ENCODE results near the gene DNAJB11. TPM values are rescaled to one million over a fixed set of nuclear protein-coding genes. Genes with fewer than 3 reads are reported as not detected.

DNAJB11 gene
- total and polyA plus RNA-seq, 8 donors = 17.0 to 62.1 (median 31.9) TPM

DNA sequence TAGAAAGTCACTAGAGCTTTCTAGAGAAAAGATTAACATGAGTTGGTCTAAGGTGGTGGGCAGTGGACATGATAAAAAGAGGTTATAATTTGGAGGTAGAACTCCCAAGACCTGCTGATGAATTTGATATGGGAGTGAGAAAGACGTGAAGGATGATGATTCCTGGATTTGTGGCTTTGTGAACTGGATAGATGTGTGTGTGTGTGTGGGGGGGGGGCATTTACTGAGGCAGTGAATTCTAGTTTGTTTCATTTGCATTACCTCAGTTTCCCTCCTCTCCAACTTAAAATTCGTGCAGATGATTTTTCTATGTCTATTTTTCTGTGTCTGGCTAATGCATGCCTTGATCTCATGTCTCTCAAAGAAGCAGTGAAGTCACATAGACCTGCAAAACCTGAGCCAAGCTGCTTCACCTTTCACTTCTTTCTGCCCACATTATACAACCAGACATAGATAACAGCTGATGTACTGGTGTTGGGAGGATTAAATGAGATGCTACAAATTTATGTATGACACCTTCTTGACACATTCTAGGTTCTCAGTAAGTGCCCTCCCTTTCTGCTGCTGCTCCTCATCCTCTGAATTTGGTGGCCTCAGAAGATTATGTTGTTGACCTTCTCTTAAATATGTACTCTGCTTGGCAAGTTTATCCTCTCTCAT, 52.3 kb downstream of the DNAJB11 start:
- no peaks in the 10 kb centered on the region for H3K9me3 ChIP-seq
- no peak overlapping the region for H3K27ac ChIP-seq
- no peak overlapping the region for H3K4me3 ChIP-seq
- 41 to 55% (median 52%) methylated on average over 2 of the region's 2 CpGs for WGBS, 5 donors
- no peaks in the 10 kb centered on the region for H3K4me1 ChIP-seq
- no peaks in the 10 kb centered on the region for H3K36me3 ChIP-seq
- DNase-seq = no peak
- TF ChIP-seq, protein P1, sequence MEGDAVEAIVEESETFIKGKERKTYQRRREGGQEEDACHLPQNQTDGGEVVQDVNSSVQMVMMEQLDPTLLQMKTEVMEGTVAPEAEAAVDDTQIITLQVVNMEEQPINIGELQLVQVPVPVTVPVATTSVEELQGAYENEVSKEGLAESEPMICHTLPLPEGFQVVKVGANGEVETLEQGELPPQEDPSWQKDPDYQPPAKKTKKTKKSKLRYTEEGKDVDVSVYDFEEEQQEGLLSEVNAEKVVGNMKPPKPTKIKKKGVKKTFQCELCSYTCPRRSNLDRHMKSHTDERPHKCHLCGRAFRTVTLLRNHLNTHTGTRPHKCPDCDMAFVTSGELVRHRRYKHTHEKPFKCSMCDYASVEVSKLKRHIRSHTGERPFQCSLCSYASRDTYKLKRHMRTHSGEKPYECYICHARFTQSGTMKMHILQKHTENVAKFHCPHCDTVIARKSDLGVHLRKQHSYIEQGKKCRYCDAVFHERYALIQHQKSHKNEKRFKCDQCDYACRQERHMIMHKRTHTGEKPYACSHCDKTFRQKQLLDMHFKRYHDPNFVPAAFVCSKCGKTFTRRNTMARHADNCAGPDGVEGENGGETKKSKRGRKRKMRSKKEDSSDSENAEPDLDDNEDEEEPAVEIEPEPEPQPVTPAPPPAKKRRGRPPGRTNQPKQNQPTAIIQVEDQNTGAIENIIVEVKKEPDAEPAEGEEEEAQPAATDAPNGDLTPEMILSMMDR (IDR thresholded peaks at IDR 0.05) = no peak
- no peak for TF ChIP-seq POLR2A (IDR thresholded peaks at IDR 0.05)
- TF ChIP-seq POLR2AphosphoS5 (IDR thresholded peaks at IDR 0.05) = no peak
- no peak for TF ChIP-seq EP300 (IDR thresholded peaks at IDR 0.05)
- peaks cover 0 to 43% (median 8%) of the 10 kb centered on the region in 3 donors for H3K27me3 ChIP-seq
- intact Hi-C loops (cut with DNase I; ENCODE audit: low total_unique reads) = no loop called here

DNA sequence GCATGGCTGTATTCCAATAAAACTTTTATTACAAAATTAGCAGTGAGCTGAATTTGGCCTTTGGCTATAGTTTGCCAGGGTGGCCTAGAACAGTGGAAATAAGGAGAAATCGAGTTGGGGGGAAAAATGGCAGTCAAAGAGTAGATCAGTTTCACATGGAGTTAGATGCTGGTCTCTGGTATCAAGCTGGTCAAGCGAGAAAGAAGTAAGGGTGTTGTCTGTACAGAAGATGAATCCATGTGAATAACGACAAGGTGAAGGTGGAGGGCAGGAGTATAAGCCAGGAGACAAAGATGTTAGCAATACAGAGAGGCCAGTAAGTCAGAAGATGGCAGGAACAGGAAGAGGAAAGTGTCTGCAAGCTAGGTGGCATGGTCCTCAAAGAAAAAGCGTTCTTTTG, 54.1 kb downstream of the DNAJB11 start:
- no peaks in the 10 kb centered on the region for H3K9me3 ChIP-seq
- no peak overlapping the region for H3K27ac ChIP-seq
- no peaks in the 10 kb centered on the region for H3K4me1 ChIP-seq
- intact Hi-C loops (cut with DNase I; ENCODE audit: low total_unique reads) = no loop called here
- TF ChIP-seq EP300 (IDR thresholded peaks at IDR 0.05) (no peak), POLR2AphosphoS5 (IDR thresholded peaks at IDR 0.05) (no peak), POLR2A (IDR thresholded peaks at IDR 0.05) (no peak)
- TF ChIP-seq, protein P1 (IDR thresholded peaks at IDR 0.05) = no peak
- 76 to 80% (median 77%) methylated on average over 4 of the region's 4 CpGs for whole genome bisulfite sequencing, 5 donors
- no peaks in the 10 kb centered on the region for H3K36me3 ChIP-seq
- H3K4me3 ChIP-seq = no peak overlapping the region
- DNase-seq = no peak
- H3K27me3 ChIP-seq = peaks cover 0 to 30% (median 4%) of the 10 kb centered on the region in 3 donors

DNA sequence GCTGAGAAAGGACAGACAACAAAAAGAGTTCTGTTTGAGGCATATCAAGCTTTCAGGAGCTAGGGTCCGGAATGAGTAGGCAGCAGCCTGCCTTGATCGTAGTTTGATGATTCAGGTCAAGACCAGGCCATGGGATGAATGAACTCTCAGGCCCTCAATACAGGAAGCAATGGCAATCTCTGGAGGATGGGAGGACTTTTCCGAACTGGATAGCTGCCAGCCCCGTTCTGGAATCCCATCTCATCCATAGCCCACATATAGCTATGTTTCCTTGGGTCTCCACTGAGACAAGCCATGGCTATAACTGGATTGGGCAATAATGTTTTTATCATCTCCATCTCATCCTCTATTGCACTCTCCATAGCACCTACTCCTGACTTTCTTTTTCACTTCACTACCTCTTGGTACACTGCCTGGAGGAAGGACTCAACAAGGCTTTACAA, 55.1 kb downstream of the DNAJB11 start:
- TF ChIP-seq POLR2AphosphoS5 (IDR thresholded peaks at IDR 0.05) (no peak), POLR2A (IDR thresholded peaks at IDR 0.05) (no peak), EP300 (IDR thresholded peaks at IDR 0.05) (no peak)
- TF ChIP-seq, protein P1 (IDR thresholded peaks at IDR 0.05) = no peak
- no peaks in the 10 kb centered on the region for H3K4me1 ChIP-seq
- H3K9me3 ChIP-seq = no peaks in the 10 kb centered on the region
- H3K4me3 ChIP-seq = no peak overlapping the region
- WGBS, 5 donors = 59 to 76% (median 69%) methylated on average over 4 of the region's 4 CpGs
- no peaks in the 10 kb centered on the region for H3K36me3 ChIP-seq
- intact Hi-C loops (cut with DNase I; ENCODE audit: low total_unique reads) = no loop called here
- H3K27me3 ChIP-seq = peaks cover 0 to 20% (median 0%) of the 10 kb centered on the region in 3 donors
- no peak for DNase-seq
- no peak overlapping the region for H3K27ac ChIP-seq

DNA sequence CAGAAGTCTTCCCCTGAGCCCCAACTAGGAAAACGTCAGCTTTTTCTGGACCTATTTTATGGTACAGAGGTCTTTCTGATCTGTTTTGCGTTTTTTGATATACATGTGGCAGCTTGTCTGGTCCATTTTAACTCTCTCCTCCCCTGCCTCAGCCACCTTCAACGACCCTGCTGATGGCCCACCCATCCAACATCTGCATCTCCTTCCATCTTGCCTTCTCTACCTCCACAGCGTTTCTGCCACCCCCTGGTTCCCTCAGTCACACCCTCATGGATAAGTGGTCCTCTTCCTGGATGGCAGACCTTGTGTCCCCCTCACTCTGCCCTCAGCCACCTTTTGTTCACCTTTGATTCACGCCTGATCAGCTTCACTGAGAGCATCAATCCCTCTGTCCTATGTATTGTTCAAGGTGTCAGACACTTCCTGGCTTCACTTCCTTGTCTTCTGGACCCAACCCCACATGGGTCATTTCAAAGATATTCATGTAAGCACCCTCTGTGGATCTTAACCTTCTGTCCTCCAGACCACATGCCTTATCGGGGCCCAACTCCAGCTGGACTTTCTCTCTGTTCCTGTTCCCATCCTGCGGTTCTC, 55.8 kb downstream of the DNAJB11 start:
- TF ChIP-seq EP300 (IDR thresholded peaks at IDR 0.05) = no peak
- no peak for TF ChIP-seq POLR2A (IDR thresholded peaks at IDR 0.05)
- TF ChIP-seq POLR2AphosphoS5 (IDR thresholded peaks at IDR 0.05) = no peak
- TF ChIP-seq, protein P1 (IDR thresholded peaks at IDR 0.05) = no peak
- WGBS, 5 donors = 64 to 73% (median 69%) methylated on average over 7 of the region's 7 CpGs
- Histone ChIP-seq H3K9me3 (no peaks in the 10 kb centered on the region), H3K4me1 (no peaks in the 10 kb centered on the region), H3K36me3 (no peaks in the 10 kb centered on the region), H3K27me3 (peaks cover 0 to 14% (median 0%) of the 10 kb centered on the region in 3 donors), H3K27ac (no peak overlapping the region), H3K4me3 (no peak overlapping the region)
- no peak for DNase-seq
- intact Hi-C loops (cut with DNase I; ENCODE audit: low total_unique reads) = no loop called here
